Omental fat pad (tissue), 4 donors: Measurements from ENCODE around the gene XRCC6. TPM values are rescaled to one million over a fixed set of nuclear protein-coding genes. Genes with fewer than 3 reads are reported as not detected.

ENCODE experiments used
- small RNA-seq: library from RNA; depleted of rRNA; stranded (forward); fragments of <200 nt; gene quantifications from one replicate; pipeline ENCODE3, GENCODE V24; 2016
- total RNA-seq, 4 donors: library from RNA; depleted of rRNA; stranded (reverse); fragments of >200 nt; gene quantifications; one replicate each; pipeline ENCODE4 v1.1.0, GENCODE V29; 2016

Gene XRCC6
- total RNA-seq, 4 donors from 2014 or later: 168 to 191 (median 181) TPM

Small RNA genes within 50 kb of the gene (small RNA-seq; reads per million reads assigned to genes)
- gene HMGN2P10: not detected
- gene RF00019: not detected
- not detected for gene RNU6-476P

Other genes with a start within 250 kb of the XRCC6 start
- 10 to 100 TPM; 11.6 to 25.5 (median 18.1) TPM for gene TEF, start 239.4 kb upstream of the XRCC6 start, total RNA-seq
- gene TOB2, start 174.5 kb upstream of the XRCC6 start, total RNA-seq: 100 to 1,000 TPM in 1 of 4 donors, 10 to 100 TPM in 3; 59.4 to 111 (median 64.1) TPM
- 10 to 100 TPM; 35.2 to 46.8 (median 42.3) TPM for gene PHF5A, start 152.6 kb upstream of the XRCC6 start, total RNA-seq
- gene ACO2, start 152.2 kb upstream of the XRCC6 start, total RNA-seq: 100 to 1,000 TPM; 118 to 151 (median 131) TPM
- gene POLR3H, start 76.8 kb upstream of the XRCC6 start, total RNA-seq: 10 to 100 TPM; 17.0 to 37.7 (median 22.3) TPM
- gene CSDC2, start 60.3 kb upstream of the XRCC6 start, total RNA-seq: 1 to 10 TPM in 3 of 4 donors, under 1 TPM in 1; 0.32 to 7.8 (median 4.9) TPM
- 100 to 1,000 TPM in 1 of 4 donors, 10 to 100 TPM in 3; 39.3 to 168 (median 73.1) TPM for gene PMM1, start 31.5 kb upstream of the XRCC6 start, total RNA-seq
- gene DESI1, start 252 bp upstream of the XRCC6 start, total RNA-seq: 10 to 100 TPM; 16.0 to 22.1 (median 19.5) TPM
- gene SNU13, start 67.6 kb downstream of the XRCC6 start, total RNA-seq: 100 to 1,000 TPM in 3 of 4 donors, 10 to 100 TPM in 1; 99.0 to 169 (median 126) TPM
- 10 to 100 TPM in 1 of 4 donors, 1 to 10 TPM in 3; 2.3 to 16.9 (median 2.6) TPM for gene MEI1, start 78.2 kb downstream of the XRCC6 start, total RNA-seq
- gene CCDC134, start 179.4 kb downstream of the XRCC6 start, total RNA-seq: 1 to 10 TPM; 1.6 to 3.5 (median 3.4) TPM
- gene SREBF2, start 211.8 kb downstream of the XRCC6 start, total RNA-seq: 10 to 100 TPM; 26.3 to 63.5 (median 33.8) TPM